ENCODE data around the gene PDGFC.

Gene PDGFC

DNA sequence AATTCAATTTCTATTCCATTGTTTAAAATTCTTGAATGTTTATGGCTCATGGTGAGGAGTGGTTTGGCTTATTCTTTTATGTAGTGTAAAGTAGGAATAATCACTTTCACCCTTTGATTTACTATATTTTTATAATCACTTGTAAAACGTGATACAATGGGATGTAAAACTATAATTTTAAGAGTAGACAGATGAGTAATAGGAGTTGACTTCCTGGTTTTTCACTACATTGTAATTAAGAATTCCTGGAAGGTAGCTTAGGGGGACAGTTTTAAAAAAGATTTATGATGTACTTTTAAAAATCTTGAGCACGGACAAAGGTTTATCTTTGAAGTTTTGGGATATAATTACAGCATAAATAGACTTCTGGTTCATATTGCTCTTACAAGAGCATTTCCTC lies 65.3 kb downstream of the PDGFC start:
- Histone ChIP-seq H3K9me2 (ENCODE audit: low read depth, low read length) (no peaks in the 10 kb centered on the region), H3K27ac (ENCODE audit: low read depth, low read length, poor library complexity, severe bottlenecking) (no peak overlapping the region), H2AFZ (ENCODE audit: low read length) (no peak overlapping the region), H3K36me3 (ENCODE audit: insufficient read depth, low read length) (no peaks in the 10 kb centered on the region), H3K4me3 (ENCODE audit: low read depth, low read length, poor library complexity, severe bottlenecking) (no peak overlapping the region), H3F3A (ENCODE audit: insufficient read depth, low read length) (no peaks in the 10 kb centered on the region), H3K9me3 (ENCODE audit: low read length) (no peaks in the 10 kb centered on the region), H3K79me2 (ENCODE audit: insufficient read depth, low read length) (no peaks in the 10 kb centered on the region), H3K9ac (ENCODE audit: low read length) (no peak overlapping the region), H3K4me1 (ENCODE audit: insufficient read depth, low read length, severe bottlenecking) (no peaks in the 10 kb centered on the region), H3K27me3 (ENCODE audit: insufficient read depth, low read length) (no peaks in the 10 kb centered on the region), H3K4me2 (ENCODE audit: low read length) (no peak overlapping the region), H4K20me1 (ENCODE audit: insufficient read depth, low read length) (no peaks in the 10 kb centered on the region)
- no peak for TF ChIP-seq EZH2 (IDR thresholded peaks at IDR 0.05; ENCODE audit: borderline replicate concordance, low read length)
- TF ChIP-seq, protein P1, sequence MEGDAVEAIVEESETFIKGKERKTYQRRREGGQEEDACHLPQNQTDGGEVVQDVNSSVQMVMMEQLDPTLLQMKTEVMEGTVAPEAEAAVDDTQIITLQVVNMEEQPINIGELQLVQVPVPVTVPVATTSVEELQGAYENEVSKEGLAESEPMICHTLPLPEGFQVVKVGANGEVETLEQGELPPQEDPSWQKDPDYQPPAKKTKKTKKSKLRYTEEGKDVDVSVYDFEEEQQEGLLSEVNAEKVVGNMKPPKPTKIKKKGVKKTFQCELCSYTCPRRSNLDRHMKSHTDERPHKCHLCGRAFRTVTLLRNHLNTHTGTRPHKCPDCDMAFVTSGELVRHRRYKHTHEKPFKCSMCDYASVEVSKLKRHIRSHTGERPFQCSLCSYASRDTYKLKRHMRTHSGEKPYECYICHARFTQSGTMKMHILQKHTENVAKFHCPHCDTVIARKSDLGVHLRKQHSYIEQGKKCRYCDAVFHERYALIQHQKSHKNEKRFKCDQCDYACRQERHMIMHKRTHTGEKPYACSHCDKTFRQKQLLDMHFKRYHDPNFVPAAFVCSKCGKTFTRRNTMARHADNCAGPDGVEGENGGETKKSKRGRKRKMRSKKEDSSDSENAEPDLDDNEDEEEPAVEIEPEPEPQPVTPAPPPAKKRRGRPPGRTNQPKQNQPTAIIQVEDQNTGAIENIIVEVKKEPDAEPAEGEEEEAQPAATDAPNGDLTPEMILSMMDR (IDR thresholded peaks at IDR 0.05; ENCODE audit: low read length), result no peak

DNA sequence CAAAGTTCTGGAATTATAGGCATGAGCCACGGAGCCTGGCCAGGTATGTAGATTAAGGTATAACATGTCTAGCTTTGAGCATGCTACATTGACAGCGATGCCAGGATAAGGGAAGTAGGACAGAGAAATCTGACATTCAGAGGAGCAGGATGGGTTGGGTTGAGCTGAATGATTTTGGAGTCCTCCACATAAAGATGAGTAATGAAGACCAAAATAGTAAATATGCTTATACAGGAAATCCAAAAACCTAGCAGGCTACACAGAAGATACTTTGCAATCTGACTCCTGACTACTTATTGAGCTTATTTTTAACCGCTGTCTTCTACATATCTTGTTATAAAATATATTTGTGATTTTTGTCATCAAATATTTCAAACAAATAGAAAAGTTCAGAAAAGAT lies 69.7 kb downstream of the PDGFC start:
- Histone ChIP-seq H3K9ac (ENCODE audit: low read length) (no peak overlapping the region), H3K27me3 (ENCODE audit: insufficient read depth, low read length) (no peaks in the 10 kb centered on the region), H3K79me2 (ENCODE audit: insufficient read depth, low read length) (no peaks in the 10 kb centered on the region), H3K27ac (ENCODE audit: low read depth, low read length, poor library complexity, severe bottlenecking) (no peak overlapping the region), H3F3A (ENCODE audit: insufficient read depth, low read length) (no peaks in the 10 kb centered on the region), H3K4me2 (ENCODE audit: low read length) (no peak overlapping the region), H3K4me3 (ENCODE audit: low read depth, low read length, poor library complexity, severe bottlenecking) (no peak overlapping the region), H4K20me1 (ENCODE audit: insufficient read depth, low read length) (no peaks in the 10 kb centered on the region), H3K36me3 (ENCODE audit: insufficient read depth, low read length) (no peaks in the 10 kb centered on the region), H3K4me1 (ENCODE audit: insufficient read depth, low read length, severe bottlenecking) (no peaks in the 10 kb centered on the region), H2AFZ (ENCODE audit: low read length) (no peak overlapping the region), H3K9me3 (ENCODE audit: low read length) (no peaks in the 10 kb centered on the region), H3K9me2 (ENCODE audit: low read depth, low read length) (no peaks in the 10 kb centered on the region)
- TF ChIP-seq, protein P1 (IDR thresholded peaks at IDR 0.05; ENCODE audit: low read length), result no peak
- no peak for TF ChIP-seq EZH2 (IDR thresholded peaks at IDR 0.05; ENCODE audit: borderline replicate concordance, low read length)

DNA sequence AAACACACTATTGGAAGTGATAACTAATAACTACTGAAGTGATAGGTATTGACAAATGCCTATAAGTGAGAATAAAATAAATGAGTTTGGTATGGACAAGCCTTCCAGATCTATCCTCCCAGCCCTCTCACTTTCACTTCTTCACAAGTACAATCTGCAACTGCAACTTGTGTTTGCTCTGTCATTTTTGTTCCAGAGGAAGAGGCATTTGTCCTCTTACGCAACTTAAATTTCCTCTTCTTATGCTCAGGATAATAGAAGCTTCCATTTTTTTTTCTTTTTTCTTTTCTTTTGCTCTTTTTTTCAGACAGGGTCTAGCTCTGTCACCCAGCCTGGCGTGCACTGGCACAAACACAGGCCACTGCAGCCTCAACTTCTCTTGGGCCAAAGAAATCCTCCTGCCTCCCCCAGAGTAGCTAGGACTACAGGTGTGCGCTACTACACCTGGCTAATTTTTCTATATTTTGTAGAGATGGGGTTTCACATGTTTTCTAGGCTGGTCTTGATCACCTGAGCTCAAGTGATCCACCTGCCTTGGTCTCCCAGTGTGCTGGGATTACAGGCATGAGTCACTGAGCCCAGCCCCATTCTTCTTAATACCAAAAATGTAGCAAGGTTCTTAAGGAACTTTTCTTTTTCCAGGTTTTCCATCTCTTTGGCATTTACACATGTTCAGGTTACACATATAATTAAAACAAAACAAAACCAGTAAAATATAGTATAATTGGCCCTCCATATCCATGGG lies 73.1 kb downstream of the PDGFC start:
- Histone ChIP-seq H3K4me2 (ENCODE audit: low read length) (no peak overlapping the region), H2AFZ (ENCODE audit: low read length) (no peak overlapping the region), H3K27me3 (ENCODE audit: insufficient read depth, low read length) (no peaks in the 10 kb centered on the region), H3K9me3 (ENCODE audit: low read length) (no peaks in the 10 kb centered on the region), H3K4me1 (ENCODE audit: insufficient read depth, low read length, severe bottlenecking) (no peaks in the 10 kb centered on the region), H3F3A (ENCODE audit: insufficient read depth, low read length) (no peaks in the 10 kb centered on the region), H3K4me3 (ENCODE audit: low read depth, low read length, poor library complexity, severe bottlenecking) (no peak overlapping the region), H3K79me2 (ENCODE audit: insufficient read depth, low read length) (no peaks in the 10 kb centered on the region), H3K27ac (ENCODE audit: low read depth, low read length, poor library complexity, severe bottlenecking) (no peak overlapping the region), H3K9ac (ENCODE audit: low read length) (no peak overlapping the region), H4K20me1 (ENCODE audit: insufficient read depth, low read length) (no peaks in the 10 kb centered on the region), H3K9me2 (ENCODE audit: low read depth, low read length) (no peaks in the 10 kb centered on the region), H3K36me3 (ENCODE audit: insufficient read depth, low read length) (no peaks in the 10 kb centered on the region)
- TF ChIP-seq, protein P1 (IDR thresholded peaks at IDR 0.05; ENCODE audit: low read length), result no peak
- TF ChIP-seq EZH2 (IDR thresholded peaks at IDR 0.05; ENCODE audit: borderline replicate concordance, low read length), result no peak

Data from OCI-LY1 (cell line).